ENCODE results near the gene ANKRD13C.
A peak's percentile ranks its signal among the peaks of the same experiment; 100 is the strongest.

Gene ANKRD13C

GRCh38 chr1:70224954-70225353 lies 129.6 kb downstream of the ANKRD13C start:
- no peak for FAIRE-seq
- no peak for DNase-seq (ENCODE audit: extremely low spot score, insufficient read length, low read depth)

GRCh38 chr1:70222716-70223235 lies 131.7 kb downstream of the ANKRD13C start:
- FAIRE-seq (peak; percentile 12), DNase-seq (ENCODE audit: extremely low spot score, insufficient read length, low read depth) (no peak)

- DNase-seq (ENCODE audit: extremely low spot score, insufficient read length, low read depth), result peak; percentile 86
- peak; percentile 95 for FAIRE-seq
Measured at GRCh38 chr1:70221238-70222121, 133.0 kb downstream of the ANKRD13C start, which contains the start of gene SRSF11. Gene SRSF11 (plus strand): TSS chr1:70221380. CDS start chr1:70221637, 257 bp downstream.

- DNase-seq (ENCODE audit: extremely low spot score, insufficient read length, low read depth), result no peak
- no peak for FAIRE-seq
Measured at GRCh38 chr1:70220517-70221237, 133.8 kb downstream of the ANKRD13C start.

- FAIRE-seq (no peak), DNase-seq (ENCODE audit: extremely low spot score, insufficient read length, low read depth) (no peak)
Measured at GRCh38 chr1:70220015-70220414, 134.5 kb downstream of the ANKRD13C start.

GRCh38 chr1:70211541-70211940 lies 143.0 kb downstream of the ANKRD13C start:
- FAIRE-seq, result no peak
- no peak for DNase-seq (ENCODE audit: extremely low spot score, insufficient read length, low read depth)

GRCh38 chr1:70210820-70211219 lies 143.7 kb downstream of the ANKRD13C start:
- DNase-seq (ENCODE audit: extremely low spot score, insufficient read length, low read depth), result no peak
- FAIRE-seq, result no peak
